Activated CD4-positive, alpha-beta T cell treated with anti-CD3 and anti-CD28 coated beads, Interleukin-2, amount 50 U/mL, for 4 hours (primary cell): ENCODE data around the gene C10orf90.

Experiments
- DNase-seq, 2 experiments: peaks; one replicate each; pipeline ENCODE4 v3.0.0-alpha.2; 2020

Gene C10orf90

DNA sequence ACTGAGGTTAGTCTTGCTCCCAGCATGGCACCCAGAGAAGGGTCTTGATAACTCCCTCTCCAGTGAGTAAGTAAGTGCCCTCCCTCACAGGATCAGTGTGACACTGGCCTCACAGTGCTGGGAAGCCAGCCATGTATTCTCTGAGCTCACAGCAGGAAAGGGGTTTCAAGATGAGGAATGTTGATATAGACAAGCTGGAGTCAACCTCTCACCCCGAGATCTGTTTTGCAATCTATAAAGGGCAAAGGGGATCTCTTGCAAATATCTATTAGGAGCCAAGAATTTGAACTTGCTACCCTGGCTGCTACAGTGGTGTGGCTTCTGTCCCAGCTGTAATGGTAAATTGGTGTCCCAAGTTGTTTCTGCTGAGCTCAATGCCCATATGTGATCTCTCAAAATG is 212.0 kb downstream of the C10orf90 start:
- DNase-seq: no peak

DNA sequence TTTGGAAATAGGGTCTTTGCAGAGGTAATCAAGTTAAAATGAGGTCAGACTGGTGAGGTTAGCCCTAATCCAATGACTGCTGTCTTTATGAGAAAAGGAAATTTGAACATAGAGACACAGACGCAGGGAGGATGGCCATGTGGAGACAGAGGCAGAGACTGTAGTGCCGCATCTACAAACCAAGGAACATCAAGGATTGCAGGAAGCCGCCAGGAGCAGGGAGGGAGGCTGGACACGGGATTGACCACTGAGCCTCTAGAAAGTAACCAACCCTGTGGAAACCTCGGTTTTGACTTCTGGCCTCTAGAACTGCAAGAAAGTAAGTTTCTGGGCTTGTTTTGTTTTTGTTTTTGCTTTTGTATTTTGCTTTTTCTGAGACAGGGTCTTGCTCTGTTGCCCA is 213.9 kb downstream of the C10orf90 start:
- no peak for DNase-seq

DNA sequence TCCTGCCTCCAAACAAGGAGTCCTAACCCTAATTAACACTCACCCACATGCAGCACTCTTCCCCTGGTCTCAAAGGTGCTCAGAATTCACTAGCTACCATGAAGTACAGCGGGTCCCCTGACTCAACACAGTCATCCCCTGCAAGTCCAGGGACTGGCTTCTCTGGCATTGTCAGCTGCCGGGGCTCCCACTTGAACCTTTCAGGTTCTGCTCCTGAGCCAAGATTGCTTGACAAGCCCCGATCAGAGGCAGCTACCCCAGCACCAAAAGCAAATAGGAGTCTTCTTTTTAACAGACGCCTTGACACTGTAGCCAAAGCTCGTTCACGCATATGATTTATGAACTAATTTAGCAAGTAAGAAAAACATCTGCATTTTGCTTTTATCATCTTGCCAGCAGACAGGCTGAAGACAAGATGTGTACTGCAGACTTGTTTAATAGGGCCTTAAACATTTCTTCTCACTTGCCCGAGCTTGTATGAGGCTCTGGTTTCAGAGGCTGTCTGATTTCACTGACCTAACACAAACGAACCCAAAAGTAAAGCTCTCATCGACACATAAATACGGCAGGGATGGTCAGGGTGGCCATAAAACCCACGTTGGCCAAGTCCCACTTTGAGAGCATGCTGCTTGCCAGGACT is 214.6 kb downstream of the C10orf90 start:
- DNase-seq: no peak

- DNase-seq: no peak
Observed at GRCh38 chr10:126455036-126455765, 215.3 kb downstream of the C10orf90 start.

DNA sequence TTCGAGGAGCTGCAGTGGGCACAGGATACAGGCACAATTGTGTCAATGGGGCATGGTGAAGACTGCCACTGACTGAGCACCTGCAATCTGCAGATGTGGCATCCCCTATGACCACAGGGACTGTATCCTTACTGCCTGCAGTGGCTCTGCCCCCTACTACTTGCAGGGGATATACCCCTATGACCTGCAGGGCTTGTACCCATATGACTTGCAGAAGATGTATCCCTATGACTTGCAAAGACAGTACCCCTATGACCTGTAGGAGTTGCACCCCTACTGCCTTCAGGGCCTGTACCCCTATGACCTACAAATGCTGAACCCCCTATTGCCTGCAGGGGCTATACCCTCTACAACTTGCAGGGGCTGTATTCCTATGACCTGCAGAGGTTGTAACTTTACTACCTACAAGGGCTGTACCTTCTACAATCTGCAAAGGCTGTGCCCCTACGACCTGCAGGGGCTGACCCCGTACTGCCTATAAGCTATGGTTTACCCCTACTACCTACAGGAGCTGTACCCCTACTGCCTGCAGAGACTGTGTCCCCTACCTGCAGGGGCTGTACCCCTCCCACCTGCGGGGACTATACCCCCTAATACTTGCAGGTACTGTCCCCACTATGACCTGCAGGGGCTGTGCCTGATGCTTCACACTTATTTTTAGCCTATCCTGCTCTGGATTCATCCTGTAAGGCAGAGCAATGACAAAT is 216.3 kb downstream of the C10orf90 start:
- DNase-seq: no peak

DNA sequence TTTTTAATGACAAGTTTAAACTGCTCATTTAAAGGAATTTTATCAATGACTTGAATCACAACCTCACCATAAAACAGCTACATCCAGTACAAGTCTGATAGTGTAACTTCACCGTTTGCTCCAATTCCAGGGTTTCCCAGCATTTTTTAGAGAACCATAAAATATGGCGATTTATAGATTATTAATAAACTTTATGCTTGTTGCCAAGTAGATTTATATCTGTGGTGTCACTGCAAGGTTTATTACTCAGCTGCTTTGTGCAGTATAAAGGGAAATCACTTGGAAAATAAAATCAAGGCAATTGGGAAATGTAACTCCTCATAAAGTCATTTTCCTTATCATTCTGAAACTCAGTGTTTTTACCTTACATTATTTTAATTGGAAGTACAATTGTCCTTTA is 218.2 kb downstream of the C10orf90 start:
- DNase-seq: no peak

DNA sequence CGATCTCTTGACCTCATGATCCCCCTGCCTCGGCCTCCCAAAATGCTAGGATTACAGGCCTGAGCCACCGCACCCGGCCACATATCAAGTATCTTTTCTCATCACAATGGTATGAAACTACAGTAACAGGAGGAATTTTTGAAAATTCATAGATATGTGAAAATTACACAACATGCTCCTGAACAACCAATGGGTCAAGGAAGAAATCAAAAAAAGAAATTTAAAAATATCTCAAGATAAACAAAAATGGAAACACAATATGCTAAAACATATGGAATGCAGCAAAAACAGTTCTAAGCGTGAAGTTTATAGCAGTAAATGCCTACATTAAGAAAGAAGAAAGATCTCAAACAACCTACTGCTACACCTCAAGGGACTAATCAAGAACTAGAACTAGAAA is 222.4 kb downstream of the C10orf90 start:
- DNase-seq: no peak

DNA sequence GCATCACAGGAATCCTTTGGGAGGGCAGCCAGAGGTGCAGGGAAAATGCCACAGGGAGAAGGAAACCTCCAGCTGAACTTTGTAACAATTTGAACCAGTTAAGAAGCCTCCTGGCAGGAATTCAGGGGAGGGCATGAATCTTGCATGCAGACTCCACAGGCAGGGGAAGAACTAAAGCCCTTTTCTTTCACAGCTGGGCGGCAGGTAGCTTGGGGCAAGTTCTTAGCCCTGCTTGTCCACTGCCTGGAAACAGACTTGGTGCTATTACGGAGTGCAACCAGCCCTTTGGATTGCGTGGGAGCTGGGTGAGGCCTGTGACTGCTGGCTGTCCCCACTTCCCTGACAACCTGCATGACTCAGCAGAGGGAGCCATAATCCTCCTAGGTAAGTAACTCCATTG is 230.6 kb downstream of the C10orf90 start:
- DNase-seq: no peak

- DNase-seq: no peak
Observed at GRCh38 chr10:126438407-126438783, 232.1 kb downstream of the C10orf90 start.

DNA sequence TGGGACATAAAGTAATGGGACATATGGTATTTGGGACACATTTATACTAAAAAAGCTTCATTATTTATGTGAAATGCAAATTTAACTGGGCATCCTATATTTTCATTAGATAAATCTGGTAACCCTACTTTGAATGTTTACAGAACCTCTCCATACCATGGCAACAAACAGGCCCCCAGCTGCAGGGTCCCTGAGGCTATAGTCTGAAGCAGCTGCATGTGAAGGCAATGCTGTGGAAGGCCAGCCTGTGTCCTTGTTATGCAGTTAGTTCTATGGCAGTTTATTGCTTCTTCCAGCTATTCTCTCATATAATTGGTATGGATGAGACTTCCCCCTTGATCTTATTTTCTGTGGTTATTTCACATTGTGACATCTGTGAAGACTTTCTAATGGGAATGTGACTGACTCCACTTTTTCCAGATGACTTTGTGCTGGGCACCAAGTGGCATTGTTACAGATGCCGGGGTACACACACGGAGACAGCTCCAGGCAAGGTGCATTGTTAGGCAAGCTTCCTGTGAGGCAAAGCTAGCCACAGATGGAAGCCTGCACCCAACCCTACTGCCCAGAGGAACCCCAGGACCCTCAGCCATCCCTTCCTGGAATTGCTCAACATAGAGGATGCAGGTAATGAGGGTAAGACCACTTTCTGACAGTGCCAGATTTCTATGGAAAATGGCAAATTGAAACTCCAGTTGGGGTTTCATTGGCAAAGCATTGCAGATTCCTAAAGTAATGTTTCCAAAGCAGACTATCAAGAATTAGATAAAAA is 232.7 kb downstream of the C10orf90 start:
- no peak for DNase-seq

DNA sequence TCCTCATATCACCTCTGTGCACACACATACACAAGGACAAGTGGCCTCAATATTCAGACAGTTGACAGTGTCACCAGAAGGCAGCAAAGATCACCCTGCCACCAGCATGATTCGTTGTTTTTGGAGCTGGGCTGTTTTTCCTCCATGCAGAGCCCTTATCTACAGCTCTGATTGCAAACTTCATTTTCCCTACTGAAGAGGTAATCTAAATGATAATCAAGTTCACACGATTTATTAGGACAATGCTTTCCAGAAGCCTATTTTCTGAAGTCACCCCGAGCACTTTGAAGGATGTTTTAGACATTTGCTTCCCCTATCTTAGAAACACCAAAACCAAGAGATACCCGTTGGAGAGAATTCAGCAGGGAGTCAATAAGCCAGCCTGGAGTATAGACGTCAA is 236.3 kb downstream of the C10orf90 start:
- no peak for DNase-seq

DNA sequence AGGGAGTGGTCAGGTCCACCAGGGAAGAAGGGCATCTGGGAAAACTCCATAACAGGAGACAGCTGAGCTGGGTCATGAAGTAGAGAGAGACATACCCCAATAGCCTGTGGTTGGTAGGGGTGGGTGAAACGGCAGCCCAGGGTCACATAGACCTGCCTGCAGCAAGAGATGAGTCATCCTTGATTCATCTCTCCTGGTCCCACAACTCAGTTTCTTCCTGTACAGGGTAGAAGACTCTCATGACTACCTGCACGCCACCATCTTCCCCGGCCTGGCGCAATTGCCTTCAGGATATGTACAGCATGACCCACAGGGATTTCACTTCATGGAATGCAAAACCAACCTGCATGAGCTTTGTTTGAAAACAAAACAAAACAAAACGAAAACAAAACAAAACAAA is 237.1 kb downstream of the C10orf90 start:
- no peak for DNase-seq

GRCh38 chr10:126432507-126432906 is 238.0 kb downstream of the C10orf90 start:
- no peak for DNase-seq

DNA sequence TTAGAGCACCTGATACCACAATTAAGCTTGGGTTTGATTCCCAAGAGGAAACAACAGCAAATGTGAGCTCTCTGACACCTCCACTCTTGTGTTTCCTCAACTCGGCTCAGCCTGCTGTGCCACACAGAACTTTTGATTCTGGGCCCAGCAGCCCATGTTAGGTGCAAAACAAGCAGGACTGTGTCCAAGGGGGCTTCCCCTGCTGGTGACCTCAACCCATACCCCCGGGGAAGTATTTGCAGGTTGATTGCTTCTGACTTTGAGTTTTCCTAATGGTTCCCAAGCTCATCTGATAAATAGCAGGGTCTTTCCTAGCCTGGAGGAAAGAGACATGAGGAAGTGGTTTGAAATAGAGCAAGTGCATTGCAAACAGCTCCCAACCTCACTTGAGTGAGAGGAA is 238.7 kb downstream of the C10orf90 start:
- no peak for DNase-seq

DNA sequence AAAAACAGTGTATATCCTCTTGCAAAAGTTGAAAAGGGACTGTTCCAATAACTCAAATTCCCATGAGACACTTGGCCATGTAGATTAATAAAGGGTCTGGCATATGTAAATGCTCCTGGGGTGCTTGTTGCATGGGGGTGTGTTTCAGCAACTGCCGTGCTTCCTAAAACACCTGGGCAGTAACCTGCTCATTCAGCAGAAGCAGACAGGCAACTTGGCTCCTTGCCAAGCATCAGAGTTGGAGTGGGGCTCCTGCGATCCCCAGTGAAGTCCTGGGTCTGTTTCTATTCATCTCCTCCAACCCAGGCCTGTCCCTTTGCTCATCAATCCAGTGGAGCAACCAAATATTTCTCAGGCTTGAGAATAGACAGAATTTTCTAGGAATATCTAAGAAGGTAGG is 240.0 kb downstream of the C10orf90 start:
- DNase-seq: no peak

DNA sequence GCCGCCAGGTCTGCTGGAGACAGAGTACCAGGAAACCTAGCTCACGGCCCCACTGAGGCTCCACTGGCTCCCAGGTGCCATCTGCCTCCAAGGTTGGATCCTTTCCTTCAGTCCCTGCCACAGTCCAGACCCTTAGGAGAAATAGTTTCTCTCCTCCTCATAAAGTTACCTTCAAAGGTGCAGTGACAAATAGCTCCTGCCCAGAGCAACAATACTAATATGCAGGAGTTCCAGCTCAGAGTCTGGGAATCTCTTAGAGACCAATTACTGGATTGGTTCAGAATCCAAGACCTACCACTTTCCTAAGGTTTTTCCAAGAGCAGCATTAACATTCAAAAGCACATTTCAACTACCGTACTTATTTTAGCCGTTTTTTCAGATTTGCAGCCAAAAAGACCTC is 241.2 kb downstream of the C10orf90 start:
- no peak for DNase-seq

- no peak for DNase-seq
Observed at GRCh38 chr10:126425489-126426065, 244.9 kb downstream of the C10orf90 start.

DNA sequence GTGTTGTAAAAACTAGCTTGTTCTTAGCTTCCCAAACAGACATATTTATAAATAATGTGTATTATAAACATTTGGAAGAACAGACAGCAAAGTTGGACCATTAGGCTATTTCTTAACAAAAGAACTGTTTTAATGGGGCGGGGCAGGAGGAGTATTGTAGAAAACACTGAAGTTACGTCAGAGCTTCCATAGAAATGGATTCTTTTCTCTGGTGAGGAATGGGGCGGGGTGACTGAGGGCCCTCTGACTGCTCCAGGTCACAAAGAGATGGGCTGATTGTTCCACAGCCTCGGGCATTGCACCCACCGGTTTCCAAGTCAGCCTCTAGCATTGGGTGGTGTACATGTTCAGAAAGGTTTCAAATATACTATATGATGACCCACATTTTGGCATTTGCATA is 245.5 kb downstream of the C10orf90 start:
- no peak for DNase-seq

DNA sequence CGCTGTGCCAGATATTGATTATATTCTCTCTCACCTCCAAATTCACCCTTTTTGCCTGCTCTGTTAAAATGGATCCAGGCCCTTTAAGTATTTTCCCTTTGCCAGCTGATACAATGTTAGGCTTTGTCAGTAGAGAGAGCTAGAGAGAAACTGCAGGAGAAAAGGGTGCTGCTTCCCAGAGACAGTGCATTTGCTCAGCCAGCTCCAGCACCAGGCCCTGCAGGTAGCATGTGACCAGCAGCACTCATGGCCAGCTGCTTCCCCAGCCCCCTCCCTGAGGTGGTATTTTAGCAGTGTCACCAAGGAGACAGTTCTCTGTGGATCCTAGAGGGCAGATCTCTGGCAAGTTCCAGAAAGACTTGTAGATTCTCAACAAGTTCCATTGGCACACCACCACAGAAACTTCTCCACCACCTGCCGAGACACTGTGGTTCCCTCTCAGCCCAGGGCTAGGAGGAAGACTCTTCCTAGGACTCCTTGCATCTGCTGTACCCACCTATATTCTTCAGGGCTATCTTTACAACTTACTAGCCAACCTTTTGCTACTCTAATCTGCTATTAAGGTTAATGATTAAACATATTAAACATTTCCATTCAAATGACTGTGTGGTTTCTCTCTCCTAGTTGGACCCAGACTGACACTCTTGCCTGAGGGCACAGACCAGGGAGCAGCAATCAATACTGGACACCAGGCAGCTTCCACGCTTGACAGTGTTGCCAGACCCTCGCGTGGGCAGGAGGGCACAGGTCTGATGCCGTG is 246.6 kb downstream of the C10orf90 start:
- DNase-seq: no peak

- DNase-seq: no peak
Observed at GRCh38 chr10:126422567-126422966, 247.9 kb downstream of the C10orf90 start.

DNA sequence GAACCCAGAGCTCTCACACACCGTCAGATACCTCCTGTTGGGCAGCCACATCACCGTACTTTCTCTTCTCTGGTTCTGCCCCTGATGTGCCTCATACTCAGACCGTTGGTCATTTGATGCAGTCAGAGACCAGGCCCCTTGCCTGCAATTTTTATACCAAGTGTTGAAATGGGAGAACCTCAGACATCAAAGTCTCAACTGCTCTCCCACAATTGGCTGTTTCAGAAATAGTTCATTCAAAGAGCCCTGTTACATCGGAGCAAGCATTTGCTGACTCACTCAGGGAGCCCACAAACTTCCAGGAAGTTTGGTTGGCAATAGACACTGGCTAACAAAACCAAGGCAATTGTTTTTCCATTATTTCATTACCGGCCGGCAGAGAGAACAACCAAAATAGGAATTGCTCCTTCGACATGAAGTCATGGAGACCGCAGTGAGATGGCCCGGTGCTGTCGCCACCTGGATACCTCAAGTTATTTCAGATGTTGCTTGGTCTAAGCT is 248.7 kb downstream of the C10orf90 start:
- no peak for DNase-seq
